Esophagus muscularis mucosa (tissue), 4 donors: Measurements from ENCODE around the gene ZNF331.

ENCODE experiments used
- EP300 ChIP-seq: sonication (generic); formaldehyde crosslinking; IDR thresholded peaks from one replicate; pipeline ENCODE4 v1.6.1; 2017; ENCODE audit warnings: antibody characterized with exemption
- POLR2A ChIP-seq: fragments of 450-650 bp; IDR thresholded peaks from one replicate; pipeline ENCODE4 v1.6.1; 2017; ENCODE audit warnings: antibody characterized with exemption, moderate library complexity, mild to moderate bottlenecking, low read depth
- POLR2AphosphoS5 ChIP-seq, 2 donors: sonication (generic); formaldehyde crosslinking; IDR thresholded peaks; one replicate each; pipeline ENCODE4 v1.6.1; 2017; ENCODE audit warnings: antibody characterized with exemption in 2 of 2
- TF ChIP-seq, protein P1 (sequence below), 3 experiments: fragments of 200-600 bp in 2 of 3; fragments of 450-650 bp in 1 of 3; sonication (generic) in 2 of 3; IDR thresholded peaks; one replicate each; pipeline ENCODE4 v1.5.1; 2017 to 2019; ENCODE audit warnings: antibody characterized with exemption in 3 of 3, mild to moderate bottlenecking in 2 of 3, moderate library complexity in 1 of 3

- TF ChIP-seq, protein P1, sequence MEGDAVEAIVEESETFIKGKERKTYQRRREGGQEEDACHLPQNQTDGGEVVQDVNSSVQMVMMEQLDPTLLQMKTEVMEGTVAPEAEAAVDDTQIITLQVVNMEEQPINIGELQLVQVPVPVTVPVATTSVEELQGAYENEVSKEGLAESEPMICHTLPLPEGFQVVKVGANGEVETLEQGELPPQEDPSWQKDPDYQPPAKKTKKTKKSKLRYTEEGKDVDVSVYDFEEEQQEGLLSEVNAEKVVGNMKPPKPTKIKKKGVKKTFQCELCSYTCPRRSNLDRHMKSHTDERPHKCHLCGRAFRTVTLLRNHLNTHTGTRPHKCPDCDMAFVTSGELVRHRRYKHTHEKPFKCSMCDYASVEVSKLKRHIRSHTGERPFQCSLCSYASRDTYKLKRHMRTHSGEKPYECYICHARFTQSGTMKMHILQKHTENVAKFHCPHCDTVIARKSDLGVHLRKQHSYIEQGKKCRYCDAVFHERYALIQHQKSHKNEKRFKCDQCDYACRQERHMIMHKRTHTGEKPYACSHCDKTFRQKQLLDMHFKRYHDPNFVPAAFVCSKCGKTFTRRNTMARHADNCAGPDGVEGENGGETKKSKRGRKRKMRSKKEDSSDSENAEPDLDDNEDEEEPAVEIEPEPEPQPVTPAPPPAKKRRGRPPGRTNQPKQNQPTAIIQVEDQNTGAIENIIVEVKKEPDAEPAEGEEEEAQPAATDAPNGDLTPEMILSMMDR (IDR thresholded peaks at IDR 0.05): no peak
- TF ChIP-seq POLR2A: no peak
- TF ChIP-seq POLR2AphosphoS5 (IDR thresholded peaks at IDR 0.05): no peak
- TF ChIP-seq EP300: no peak
Observed at GRCh38 chr19:53608381-53608780, 70.4 kb downstream of the ZNF331 start.
